ENCODE results near the gene ADAMTS18.

DNA sequence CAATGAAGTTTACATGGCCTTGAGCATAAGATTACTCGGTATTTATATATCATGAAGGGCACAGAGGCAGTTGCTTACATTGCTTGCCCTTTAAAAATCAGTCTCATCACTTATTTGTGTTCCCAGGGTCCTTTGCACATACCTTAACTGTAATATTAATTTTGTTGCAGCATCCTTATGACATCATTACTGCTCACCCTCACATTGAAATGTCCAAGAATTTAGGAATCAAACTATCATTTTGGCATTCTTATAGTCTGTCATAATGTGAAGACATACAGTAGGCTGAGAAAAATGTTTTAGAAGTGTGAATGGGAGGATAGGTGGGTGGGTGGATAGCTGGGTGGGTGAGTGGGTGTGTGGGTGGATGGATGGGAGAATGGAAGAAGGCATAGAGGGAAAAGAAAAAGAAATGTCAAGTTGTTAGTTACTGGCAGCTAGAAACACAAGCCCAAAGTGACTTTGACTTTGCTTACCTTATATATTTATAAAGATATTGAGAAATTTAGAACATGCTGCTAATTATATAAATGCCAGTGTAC lies 17.8 kb downstream of the ADAMTS18 start:
- no peak for TF ChIP-seq EP300 (IDR thresholded peaks at IDR 0.05)
- TF ChIP-seq, protein P1, sequence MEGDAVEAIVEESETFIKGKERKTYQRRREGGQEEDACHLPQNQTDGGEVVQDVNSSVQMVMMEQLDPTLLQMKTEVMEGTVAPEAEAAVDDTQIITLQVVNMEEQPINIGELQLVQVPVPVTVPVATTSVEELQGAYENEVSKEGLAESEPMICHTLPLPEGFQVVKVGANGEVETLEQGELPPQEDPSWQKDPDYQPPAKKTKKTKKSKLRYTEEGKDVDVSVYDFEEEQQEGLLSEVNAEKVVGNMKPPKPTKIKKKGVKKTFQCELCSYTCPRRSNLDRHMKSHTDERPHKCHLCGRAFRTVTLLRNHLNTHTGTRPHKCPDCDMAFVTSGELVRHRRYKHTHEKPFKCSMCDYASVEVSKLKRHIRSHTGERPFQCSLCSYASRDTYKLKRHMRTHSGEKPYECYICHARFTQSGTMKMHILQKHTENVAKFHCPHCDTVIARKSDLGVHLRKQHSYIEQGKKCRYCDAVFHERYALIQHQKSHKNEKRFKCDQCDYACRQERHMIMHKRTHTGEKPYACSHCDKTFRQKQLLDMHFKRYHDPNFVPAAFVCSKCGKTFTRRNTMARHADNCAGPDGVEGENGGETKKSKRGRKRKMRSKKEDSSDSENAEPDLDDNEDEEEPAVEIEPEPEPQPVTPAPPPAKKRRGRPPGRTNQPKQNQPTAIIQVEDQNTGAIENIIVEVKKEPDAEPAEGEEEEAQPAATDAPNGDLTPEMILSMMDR (IDR thresholded peaks at IDR 0.05) = no peak
- no peak for TF ChIP-seq POLR2A (IDR thresholded peaks at IDR 0.05)
